Activated CD4-positive, alpha-beta memory T cell treated with anti-CD3 and anti-CD28 coated beads, Interleukin-2, amount 10 ng/mL, durations not matched to agents 7 days and 5 days (primary cell): Measurements from ENCODE around the gene MDC1. TPM values are rescaled to one million over a fixed set of nuclear protein-coding genes. Genes with fewer than 3 reads are reported as not detected.

Source experiments
- CTCF ChIA-PET: fragments of 350-600 bp; sonication (Branson Sonifier 250); formaldehyde crosslinking; loops from one replicate; lab custom pipeline; 2021; ENCODE audit warnings: antibody characterized with exemption, inconsistent platforms; lab: Charles Lee
- POLR2A ChIA-PET: fragments of 350-600 bp; sonication (Branson Sonifier 250); formaldehyde crosslinking; loops from one replicate; lab custom pipeline; 2021; ENCODE audit warnings: antibody characterized with exemption; lab: Charles Lee
- DNase-seq: peaks from one replicate; pipeline ENCODE4 v3.0.0-alpha.2; 2020
- H3K27ac Mint-ChIP-seq: one replicate; pipeline ENCODE4 v1.8.0; 2021; ENCODE audit warnings: mild to moderate bottlenecking, mixed read lengths
- H3K27me3 Mint-ChIP-seq: one replicate; pipeline ENCODE4 v1.8.0; 2021; ENCODE audit warnings: mixed read lengths
- H3K36me3 Mint-ChIP-seq: one replicate; pipeline ENCODE4 v1.8.0; 2021; ENCODE audit warnings: low read depth, mixed read lengths
- H3K4me1 Mint-ChIP-seq: one replicate; pipeline ENCODE4 v1.8.0; 2021; ENCODE audit warnings: mixed read lengths
- H3K4me3 Mint-ChIP-seq: one replicate; pipeline ENCODE4 v1.8.0; 2021; ENCODE audit warnings: mild to moderate bottlenecking, mixed read lengths
- H3K9me3 Mint-ChIP-seq: one replicate; pipeline ENCODE4 v1.8.0; 2021; ENCODE audit warnings: mixed read lengths
- total RNA-seq, 2 experiments: library from RNA; stranded (reverse); gene quantifications; one replicate each; pipeline ENCODE4 v1.2.3, GENCODE V29; 2021

Gene MDC1
- total RNA-seq, 2 experiments from 2014 or later: 49.7 to 54.6 TPM

GRCh38 chr6:30709101-30709868, 7.8 kb downstream of the MDC1 start:
- ChIA-PET POLR2A (interaction anchor here (0.6 to 2.3 kb wide), 3 partner anchors 10 to 783 kb away, joined by 3 to 7 read pairs (median 3); partner anchors contain the start of gene TUBB), CTCF (interaction anchor here (0.6 to 1.5 kb wide), 2 partner anchors 13 to 64 kb away, joined by 3 to 4 read pairs; no protein-coding TSS in a partner anchor)
- no peaks in the 10 kb centered on the region for H3K27me3 Mint-ChIP-seq
- H3K4me1 Mint-ChIP-seq: peaks cover 36% of the 10 kb centered on the region
- no peak for DNase-seq
- H3K27ac Mint-ChIP-seq: no peak overlapping the region
- H3K9me3 Mint-ChIP-seq: no peaks in the 10 kb centered on the region
- peaks cover 75% of the 10 kb centered on the region for H3K36me3 Mint-ChIP-seq
- no peak overlapping the region for H3K4me3 Mint-ChIP-seq

- Mint-ChIP-seq H3K36me3 (peaks cover 76% of the 10 kb centered on the region), H3K27ac (no peak overlapping the region), H3K27me3 (no peaks in the 10 kb centered on the region), H3K9me3 (no peaks in the 10 kb centered on the region), H3K4me1 (peaks cover 20% of the 10 kb centered on the region), H3K4me3 (no peak overlapping the region)
- DNase-seq: no peak
- ChIA-PET CTCF (interaction anchor here (1.8 to 2.5 kb wide), 2 partner anchors 10 to 28 kb away, joined by 5 to 6 read pairs; partner anchors contain the start of gene MDC1), POLR2A (interaction anchor here (1.0 to 1.2 kb wide), 2 partner anchors 10 to 15 kb away, joined by 3 to 5 read pairs; partner anchors contain the start of gene MDC1)
Measured at GRCh38 chr6:30707281-30707850, 9.7 kb downstream of the MDC1 start.

GRCh38 chr6:30705620-30706019, 11.5 kb downstream of the MDC1 start:
- Mint-ChIP-seq H3K4me1 (peaks cover 3% of the 10 kb centered on the region), H3K36me3 (peaks cover 66% of the 10 kb centered on the region), H3K4me3 (no peak overlapping the region), H3K27me3 (no peaks in the 10 kb centered on the region), H3K27ac (no peak overlapping the region), H3K9me3 (no peaks in the 10 kb centered on the region)
- DNase-seq: no peak
- CTCF ChIA-PET: interaction anchor here (1.8 to 2.5 kb wide), 2 partner anchors 12 to 27 kb away, joined by 5 to 6 read pairs; partner anchors contain the start of gene MDC1
- POLR2A ChIA-PET: interaction anchor here (0.6 to 2.9 kb wide), 5 partner anchors 10 to 90 kb away, joined by 3 to 16 read pairs (median 4); partner anchors contain the start of gene MDC1

GRCh38 chr6:30703821-30704220, 13.3 kb downstream of the MDC1 start:
- no peaks in the 10 kb centered on the region for H3K27me3 Mint-ChIP-seq
- ChIA-PET CTCF (interaction anchor here (2.2 kb wide), 1 partner anchor 25 kb away, joined by 9 read pairs; no protein-coding TSS in a partner anchor), POLR2A (interaction anchor here (0.7 to 2.9 kb wide), 4 partner anchors 14 to 17 kb away, joined by 3 to 16 read pairs (median 5); partner anchors contain the start of gene MDC1)
- no peaks in the 10 kb centered on the region for H3K9me3 Mint-ChIP-seq
- no peak overlapping the region for H3K27ac Mint-ChIP-seq
- peaks cover 68% of the 10 kb centered on the region for H3K36me3 Mint-ChIP-seq
- peaks cover 2% of the 10 kb centered on the region for H3K4me1 Mint-ChIP-seq
- DNase-seq: no peak
- H3K4me3 Mint-ChIP-seq: no peak overlapping the region

GRCh38 chr6:30703011-30703410, 14.1 kb downstream of the MDC1 start:
- Mint-ChIP-seq H3K9me3 (no peaks in the 10 kb centered on the region), H3K4me3 (no peak overlapping the region), H3K27me3 (no peaks in the 10 kb centered on the region), H3K36me3 (peaks cover 65% of the 10 kb centered on the region), H3K4me1 (peaks cover 2% of the 10 kb centered on the region), H3K27ac (no peak overlapping the region)
- POLR2A ChIA-PET: interaction anchor here (0.7 to 1.3 kb wide), 2 partner anchors 16 to 18 kb away, joined by 3 read pairs; no protein-coding TSS in a partner anchor
- DNase-seq: no peak
- CTCF ChIA-PET: interaction anchor here (2.2 kb wide), 1 partner anchor 24 kb away, joined by 9 read pairs; no protein-coding TSS in a partner anchor

- no peaks in the 10 kb centered on the region for H3K27me3 Mint-ChIP-seq
- no peaks in the 10 kb centered on the region for H3K4me1 Mint-ChIP-seq
- no peak overlapping the region for H3K4me3 Mint-ChIP-seq
- H3K27ac Mint-ChIP-seq: no peak overlapping the region
- no peak for DNase-seq
- CTCF ChIA-PET: interaction anchor here (1.4 kb wide), 1 partner anchor 30 kb away, joined by 3 read pairs; no protein-coding TSS in a partner anchor
- H3K36me3 Mint-ChIP-seq: peaks cover 46% of the 10 kb centered on the region
- no peaks in the 10 kb centered on the region for H3K9me3 Mint-ChIP-seq
- POLR2A ChIA-PET: interaction anchor here (0.8 kb wide), 1 partner anchor 17 kb away, joined by 3 read pairs; the partner anchor contains the start of gene MDC1
Measured at GRCh38 chr6:30700340-30700739, 16.7 kb downstream of the MDC1 start.

GRCh38 chr6:30696432-30696831, 20.6 kb downstream of the MDC1 start:
- DNase-seq: no peak
- ChIA-PET CTCF (interaction anchor here (1.2 kb wide), 1 partner anchor 20 kb away, joined by 4 read pairs; the partner anchor contains the start of gene MDC1), POLR2A (interaction anchor here (1.6 to 2.1 kb wide), 2 partner anchors 9 to 12 kb away, joined by 6 read pairs; no protein-coding TSS in a partner anchor)
- no peaks in the 10 kb centered on the region for H3K27me3 Mint-ChIP-seq
- H3K4me3 Mint-ChIP-seq: no peak overlapping the region
- no peaks in the 10 kb centered on the region for H3K9me3 Mint-ChIP-seq
- H3K27ac Mint-ChIP-seq: no peak overlapping the region
- peaks cover 8% of the 10 kb centered on the region for H3K4me1 Mint-ChIP-seq
- H3K36me3 Mint-ChIP-seq: peaks cover 12% of the 10 kb centered on the region

GRCh38 chr6:30691208-30691847, 25.8 kb downstream of the MDC1 start:
- peaks cover 45% of the 10 kb centered on the region for H3K4me1 Mint-ChIP-seq
- DNase-seq: no peak
- H3K4me3 Mint-ChIP-seq: peak overlapping the region; percentile 93
- CTCF ChIA-PET: interaction anchor here (1.1 to 4.8 kb wide), 4 partner anchors 12 to 159 kb away, joined by 3 to 31 read pairs (median 7); partner anchors contain the start of gene MDC1
- no peaks in the 10 kb centered on the region for H3K27me3 Mint-ChIP-seq
- no peaks in the 10 kb centered on the region for H3K9me3 Mint-ChIP-seq
- peaks cover 20% of the 10 kb centered on the region for H3K36me3 Mint-ChIP-seq
- POLR2A ChIA-PET: interaction anchor here (0.6 to 6.6 kb wide), 11 partner anchors 8 to 77 kb away, joined by 3 to 88 read pairs (median 5); partner anchors contain the start of genes FLOT1, MDC1 and TUBB
- H3K27ac Mint-ChIP-seq: no peak overlapping the region

- Mint-ChIP-seq H3K36me3 (peaks cover 27% of the 10 kb centered on the region), H3K27ac (peak within 1 kb of the TSS; percentile 94), H3K4me3 (peak within 1 kb of the TSS; percentile 93), H3K27me3 (no peaks in the 10 kb centered on the region), H3K4me1 (peaks cover 45% of the 10 kb centered on the region), H3K9me3 (no peaks in the 10 kb centered on the region)
- ChIA-PET CTCF (interaction anchor here (1.1 to 4.8 kb wide), 4 partner anchors 12 to 158 kb away, joined by 3 to 31 read pairs (median 7); partner anchors contain the start of gene MDC1), POLR2A (interaction anchor here (0.6 to 6.6 kb wide), 11 partner anchors 9 to 76 kb away, joined by 3 to 88 read pairs (median 5); partner anchors contain the start of genes FLOT1, MDC1 and TUBB)
- DNase-seq: peak; percentile 79
Measured at GRCh38 chr6:30690403-30691207, 26.5 kb downstream of the MDC1 start, which contains the start of gene NRM. TSS of gene NRM (minus strand) at chr6:30690984. CDS start at chr6:30690974, 10 bp downstream.

- Mint-ChIP-seq H3K9me3 (no peaks in the 10 kb centered on the region), H3K36me3 (peaks cover 33% of the 10 kb centered on the region), H3K27ac (peak overlapping the region; percentile 94), H3K4me3 (peak overlapping the region; percentile 93), H3K27me3 (no peaks in the 10 kb centered on the region), H3K4me1 (peaks cover 44% of the 10 kb centered on the region)
- ChIA-PET CTCF (interaction anchor here (3.2 to 4.8 kb wide), 2 partner anchors 11 to 41 kb away, joined by 10 to 31 read pairs; no protein-coding TSS in a partner anchor), POLR2A (interaction anchor here (2.6 to 6.6 kb wide), 4 partner anchors 8 to 31 kb away, joined by 8 to 88 read pairs (median 36); partner anchors contain the start of genes MDC1 and TUBB)
- DNase-seq: no peak
Measured at GRCh38 chr6:30689985-30690384, 27.1 kb downstream of the MDC1 start.
